T-helper 1 cell treated with Interleukin-12 subunit alpha and Interleukin-12 subunit beta and Interleukin-4 antibody, amounts not matched to agents 30 ng/mL and 1 ng/mL, for 36 hours (primary cell): ENCODE results near the gene ZNF324B. TPM values are rescaled to one million over a fixed set of nuclear protein-coding genes. Genes with fewer than 3 reads are reported as not detected.
"Not testable (repeated sequence)": the region's sequence is repeated elsewhere in the genome, so short reads cannot be mapped to it uniquely, and the experiment has no call there.

Experiments
- intact Hi-C: fragments of 100-400 bp; cut with micrococcal nuclease; formaldehyde crosslinking; loops from one replicate; pipeline ENCODE4 v1.15.1; 2024
- total RNA-seq: library from RNA; stranded (reverse); gene quantifications from 2 replicates; pipeline ENCODE4 v1.2.3, GENCODE V29; 2022

Gene ZNF324B
- total RNA-seq, 1 donor from 2014 or later = 11.1 TPM

DNA sequence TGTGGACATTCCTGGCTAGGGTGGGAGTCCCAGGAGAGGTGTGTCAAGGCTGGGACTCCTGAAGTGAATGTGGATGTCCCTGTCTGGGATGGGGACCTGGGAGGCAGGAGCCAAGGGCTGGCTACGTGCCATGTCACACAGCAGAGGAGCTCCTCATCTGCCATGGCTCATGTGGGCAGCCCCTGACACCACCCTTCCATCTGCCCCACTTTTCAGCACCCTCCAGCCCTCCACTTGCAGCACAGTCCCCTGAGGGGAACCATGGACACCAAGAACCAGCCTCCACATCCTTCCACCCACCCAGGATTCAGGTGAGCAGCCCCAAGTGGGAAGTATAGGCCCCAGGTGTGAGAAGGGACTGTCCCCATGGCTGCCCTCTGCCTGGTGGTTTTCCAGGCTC, 26.4 kb downstream of the ZNF324B start:
- intact Hi-C loops = loop anchor here (2.0 kb wide), 1 partner anchor 173 kb away; the partner anchor contains the start of gene ERVK3-1

GRCh38 chr19:58479303-58479702, 27.9 kb downstream of the ZNF324B start:
- intact Hi-C loops = no loop called here

- intact Hi-C loops = no loop called here
These were observed 28.5 kb downstream of the ZNF324B start for GRCh38 chr19:58479736-58480480.

- intact Hi-C loops = no loop called here
These were observed 29.0 kb downstream of the ZNF324B start for GRCh38 chr19:58480481-58480830.

GRCh38 chr19:58480831-58481230, 29.4 kb downstream of the ZNF324B start:
- intact Hi-C loops = no loop called here

DNA sequence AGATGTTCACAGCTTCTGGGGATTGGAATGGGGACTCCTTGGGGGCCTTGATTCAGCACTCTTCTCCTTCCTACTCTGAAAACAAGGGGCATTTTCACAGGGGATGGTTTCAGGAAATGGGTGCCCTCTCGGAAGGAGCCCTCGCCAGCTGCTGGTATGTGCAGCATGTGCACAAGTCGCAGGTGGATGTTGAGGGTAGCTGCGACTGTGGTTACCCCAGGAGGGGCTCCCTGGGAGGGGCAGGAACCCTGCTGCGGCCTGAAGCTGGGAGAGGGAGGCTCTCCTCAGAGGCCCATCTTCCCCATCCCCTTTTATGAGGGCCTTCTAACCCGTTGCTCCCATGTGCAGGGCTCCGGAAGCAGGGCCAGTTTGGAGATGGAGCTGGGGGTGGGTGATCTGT, 30.9 kb downstream of the ZNF324B start:
- intact Hi-C loops = no loop called here

- intact Hi-C loops = no loop called here
These were observed 32.4 kb downstream of the ZNF324B start for GRCh38 chr19:58483776-58484175.

DNA sequence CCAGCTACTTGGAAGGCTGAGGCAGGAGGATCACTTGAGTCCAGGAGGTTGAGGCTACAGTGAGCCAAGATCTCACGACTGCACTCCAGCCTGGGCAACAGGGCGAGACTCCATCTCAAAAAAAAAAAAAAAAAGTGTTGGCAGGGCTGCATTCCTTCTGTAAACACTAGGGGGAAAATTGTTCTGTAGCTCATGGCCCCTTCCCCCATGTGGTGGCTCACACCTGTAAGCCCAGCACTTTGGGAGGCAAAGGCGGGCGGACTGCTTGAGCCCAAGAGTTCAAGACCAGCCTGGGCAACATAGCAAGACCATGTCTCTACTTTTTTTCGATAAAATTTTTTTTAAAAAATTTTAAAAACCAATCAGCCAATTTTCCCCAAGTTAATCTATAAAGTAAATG, 32.9 kb downstream of the ZNF324B start:
- intact Hi-C loops = not testable (repeated sequence)

DNA sequence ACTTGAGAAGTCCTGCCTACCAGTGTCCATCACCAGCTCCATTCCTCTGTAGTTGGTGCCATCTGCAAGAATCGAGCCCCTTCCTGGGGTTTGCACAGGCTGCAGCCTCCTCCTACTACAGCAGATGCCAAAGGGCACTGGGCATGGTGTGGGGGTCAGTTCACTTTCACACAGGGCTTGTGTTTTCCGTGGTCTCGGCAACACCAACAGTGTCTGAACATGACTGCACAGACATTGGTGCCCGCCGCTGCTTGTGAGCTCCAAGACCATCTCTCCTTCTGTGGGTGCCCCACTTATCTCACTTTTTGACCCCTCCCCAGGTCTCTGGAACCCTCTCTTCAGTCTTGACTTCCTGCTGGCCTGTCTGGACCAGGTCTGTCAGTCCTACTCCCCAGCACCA, 40.0 kb downstream of the ZNF324B start:
- intact Hi-C loops = no loop called here

DNA sequence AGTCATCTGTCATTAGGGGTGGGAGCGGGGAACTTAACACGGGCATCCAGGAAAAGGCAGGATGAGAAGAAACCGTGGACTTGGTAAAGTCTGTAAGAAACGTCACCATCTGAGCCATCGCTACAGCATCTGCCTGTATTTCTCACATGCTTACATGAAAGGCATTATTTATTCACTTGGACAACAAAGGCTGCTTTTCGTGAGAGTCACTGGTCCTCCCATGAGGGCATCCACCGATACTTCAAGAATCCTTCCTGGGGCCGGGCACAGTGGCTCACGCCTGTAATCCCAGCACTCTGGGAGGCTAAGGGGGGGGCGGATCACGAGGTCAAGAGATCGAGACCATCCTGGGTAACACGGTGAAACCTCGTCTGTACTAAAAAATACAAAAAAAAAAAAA, 40.8 kb downstream of the ZNF324B start:
- intact Hi-C loops = no loop called here

- intact Hi-C loops = no loop called here
These were observed 46.3 kb downstream of the ZNF324B start for GRCh38 chr19:58497634-58498170.

- intact Hi-C loops = loop anchor here (1.0 kb wide), 16 partner anchors 16 to 193 kb away; partner anchors contain the start of genes ERVK3-1, MZF1, RPS5 and TRIM28
These were observed 47.0 kb downstream of the ZNF324B start for GRCh38 chr19:58498316-58499020.

DNA sequence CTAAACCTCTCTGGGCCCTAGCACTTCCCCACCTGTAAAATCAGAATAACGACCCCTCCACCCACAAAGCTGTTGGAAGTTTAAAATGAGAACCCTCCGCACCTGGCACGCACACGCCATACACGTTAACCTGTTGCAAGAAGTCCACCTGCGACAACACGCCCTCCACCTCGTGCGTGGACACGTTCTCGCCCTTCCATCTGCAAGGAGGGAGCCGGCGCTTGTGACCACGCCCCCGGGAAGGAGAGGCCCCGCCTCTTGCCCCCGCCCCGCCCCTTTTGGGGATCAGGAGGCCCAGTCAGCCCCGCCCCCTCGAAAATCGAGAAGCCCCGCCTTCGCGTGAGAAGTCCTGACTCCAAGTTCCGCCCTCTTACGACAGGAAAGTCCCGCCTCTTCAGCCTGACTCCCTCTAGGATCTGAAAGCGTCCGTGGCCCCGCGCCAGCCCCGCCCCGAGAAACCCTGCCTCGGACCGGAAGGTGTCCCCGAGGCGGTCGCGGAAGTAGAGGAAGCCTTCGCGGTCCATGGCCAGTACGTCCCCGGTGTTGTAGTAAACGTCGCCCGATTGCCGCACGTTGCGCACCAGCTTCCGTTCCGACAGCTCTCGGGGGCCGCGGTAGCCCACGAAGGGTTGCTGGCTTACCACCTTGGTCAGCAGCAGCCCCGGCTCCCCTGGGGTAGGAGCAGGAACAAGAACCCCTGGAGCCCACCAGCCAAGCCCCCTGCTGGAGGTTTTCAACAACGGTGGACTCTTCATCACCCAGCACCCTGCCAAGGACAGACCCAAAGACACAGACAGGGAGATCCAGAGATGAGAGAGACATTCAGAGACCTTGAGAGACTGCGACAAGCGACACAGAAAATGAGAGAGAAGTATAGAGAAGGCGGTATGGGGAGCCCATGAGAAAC, 47.9 kb downstream of the ZNF324B start:
- intact Hi-C loops = loop anchor here (1.0 kb wide), 16 partner anchors 15 to 194 kb away; partner anchors contain the start of genes ERVK3-1, MZF1, RPS5 and TRIM28

DNA sequence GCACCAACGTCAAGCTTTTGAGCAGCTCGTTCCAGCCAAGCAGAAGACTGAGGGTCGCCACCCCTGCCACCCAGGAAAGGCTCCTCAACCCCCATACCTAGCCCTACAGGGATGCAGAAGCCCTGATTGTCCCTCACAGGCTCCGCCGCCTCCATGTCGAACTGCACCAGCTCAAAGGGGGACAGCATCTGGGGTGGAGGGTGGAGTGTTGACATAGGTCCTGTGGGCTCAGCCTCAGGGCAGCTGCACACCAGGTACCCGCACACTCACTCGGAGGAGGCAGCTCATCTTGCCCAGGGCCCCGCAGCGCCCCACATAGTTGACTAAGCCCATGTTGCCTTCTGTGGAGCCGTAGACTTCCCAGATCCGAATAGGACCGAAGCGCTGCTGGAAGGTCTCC, 48.8 kb downstream of the ZNF324B start:
- intact Hi-C loops = no loop called here

Other genes with a start within 250 kb of the ZNF324B start
- 41.6 and 42.0 TPM in 2 replicates for gene ZNF544, start 222.7 kb upstream of the ZNF324B start, total RNA-seq
- 4.9 and 5.5 TPM in 2 replicates for gene ZNF8, start 172.7 kb upstream of the ZNF324B start, total RNA-seq
- 64.8 and 68.1 TPM in 2 replicates for gene ERVK3-1, start 146.2 kb upstream of the ZNF324B start, total RNA-seq
- 4.5 and 4.9 TPM in 2 replicates for gene ZSCAN22, start 124.6 kb upstream of the ZNF324B start, total RNA-seq
- 6.9 and 10.5 TPM in 2 replicates for gene A1BG, start 98.1 kb upstream of the ZNF324B start, total RNA-seq
- gene ZNF497, start 88.9 kb upstream of the ZNF324B start, total RNA-seq = 0.64 and 1.0 TPM in 2 replicates
- 1.1 and 1.6 TPM in 2 replicates for gene ZNF837, start 70.6 kb upstream of the ZNF324B start, total RNA-seq
- 894 and 904 TPM in 2 replicates for gene RPS5, start 64.4 kb upstream of the ZNF324B start, total RNA-seq
- gene RNF225, start 56.0 kb upstream of the ZNF324B start, total RNA-seq = 0.29 TPM in 1 of 2 replicates, not detected in the other
- 8.0 and 9.0 TPM in 2 replicates for gene ZNF584, start 43.0 kb upstream of the ZNF324B start, total RNA-seq
- 3.7 and 3.8 TPM in 2 replicates for gene ZNF132, start 11.5 kb upstream of the ZNF324B start, total RNA-seq
- 10.6 and 12.6 TPM in 2 replicates for gene ZNF324, start 15.5 kb downstream of the ZNF324B start, total RNA-seq
- gene ZNF446, start 24.7 kb downstream of the ZNF324B start, total RNA-seq = 7.8 and 9.3 TPM in 2 replicates
- gene SLC27A5, start 60.4 kb downstream of the ZNF324B start, total RNA-seq = 12.9 and 17.2 TPM in 2 replicates
- 17.2 and 20.0 TPM in 2 replicates for gene ZBTB45, start 68.2 kb downstream of the ZNF324B start, total RNA-seq
- 432 TPM in 2 replicates for gene TRIM28, start 92.4 kb downstream of the ZNF324B start, total RNA-seq
- gene CHMP2A, start 103.5 kb downstream of the ZNF324B start, total RNA-seq = 130 and 139 TPM in 2 replicates
- 96.8 and 105 TPM in 2 replicates for gene UBE2M, start 107.0 kb downstream of the ZNF324B start, total RNA-seq
- gene MZF1, start 121.7 kb downstream of the ZNF324B start, total RNA-seq = 27.5 and 28.7 TPM in 2 replicates